ENCODE results near the gene TKTL1.

TKTL1 gene

GRCh38 chrX:154378799-154379568, 83.4 kb downstream of the TKTL1 start, which contains the start of gene EMD:
Gene EMD (plus strand): TSS chrX:154379295. CDS start chrX:154379485, 190 bp downstream.
- DNase-seq, result peak; percentile 100
- TF ChIP-seq POLR2A (IDR thresholded peaks at IDR 0.05; ENCODE audit: low read length) (peak; percentile 87), GATA1 (IDR thresholded peaks at IDR 0.05; ENCODE audit: low read depth, low read length) (no peak)

- no peak for TF ChIP-seq GATA1 (IDR thresholded peaks at IDR 0.05; ENCODE audit: low read depth, low read length)
- peak; percentile 23 for TF ChIP-seq POLR2A (IDR thresholded peaks at IDR 0.05; ENCODE audit: low read length)
- DNase-seq, result peak; percentile 51 to 70
These were observed 84.0 kb downstream of the TKTL1 start for GRCh38 chrX:154379569-154379951.
